Measurements from ENCODE around the gene PADI6. TPM values are rescaled to one million over a fixed set of nuclear protein-coding genes. Genes with fewer than 3 reads are reported as not detected.

The PADI6 gene
- total RNA-seq, 4 donors from 2014 or later, result 0.55 TPM; not detected in 3

GRCh38 chr1:17350928-17351446 is 21.0 kb upstream of the PADI6 start:
- Histone ChIP-seq H3K4me3 (no peak overlapping the region), H3K4me1 (no peaks in the 10 kb centered on the region), H3K36me3 (no peaks in the 10 kb centered on the region), H3K27ac (no peak overlapping the region), H3K9me3 (no peaks in the 10 kb centered on the region), H3K27me3 (peaks cover 0 to 12% of the 10 kb centered on the region in 2 donors)
- DNase-seq, result no peak
- TF ChIP-seq POLR2A (IDR thresholded peaks at IDR 0.05), result no peak
- no peak for TF ChIP-seq CTCF (IDR thresholded peaks at IDR 0.05)
- intact Hi-C loops (cut with DNase I; ENCODE audit: low total_unique reads), result no loop called here

DNA sequence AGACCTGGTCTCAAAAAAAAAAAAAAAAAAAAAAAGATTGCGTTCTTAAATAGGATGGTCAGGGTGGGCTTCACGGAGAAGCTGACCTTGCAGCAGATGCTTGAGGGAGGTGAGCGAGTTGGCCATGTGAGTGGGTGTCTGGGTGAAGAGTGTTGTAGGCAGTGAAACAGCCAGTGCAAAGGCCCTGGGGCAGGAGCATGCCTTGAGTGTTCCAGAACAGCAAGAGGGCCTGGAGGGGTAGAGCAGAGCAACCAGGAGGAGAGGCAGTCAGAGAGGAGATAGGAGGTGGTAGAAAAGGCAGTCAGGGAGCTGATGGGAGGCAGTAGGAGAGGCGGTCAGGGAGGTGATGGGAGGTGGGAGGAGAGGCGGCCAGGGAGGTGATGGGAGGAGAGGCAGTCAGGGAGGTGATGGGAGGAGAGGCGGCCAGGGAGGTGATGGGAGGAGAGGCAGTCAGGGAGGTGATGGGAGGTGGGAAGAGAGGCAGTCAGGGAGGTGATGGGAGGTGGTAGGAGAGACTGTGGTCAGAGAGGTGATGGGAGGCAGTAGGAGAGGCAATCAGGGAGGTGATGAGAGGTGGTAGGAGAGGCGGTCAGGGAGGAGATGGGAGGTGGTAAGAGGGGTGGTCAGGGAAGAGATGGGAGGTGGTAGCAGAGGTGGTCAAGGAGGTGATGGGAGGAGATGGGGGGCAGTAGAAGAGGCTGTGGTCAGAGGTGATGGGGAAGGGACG is 20.2 kb upstream of the PADI6 start:
- DNase-seq, result no peak
- intact Hi-C loops (cut with DNase I; ENCODE audit: low total_unique reads), result no loop called here
- Histone ChIP-seq H3K4me3 (no peak overlapping the region), H3K36me3 (no peaks in the 10 kb centered on the region), H3K27me3 (peaks cover 0 to 12% of the 10 kb centered on the region in 2 donors), H3K9me3 (no peaks in the 10 kb centered on the region), H3K27ac (no peak overlapping the region), H3K4me1 (no peaks in the 10 kb centered on the region)
- no peak for TF ChIP-seq CTCF (IDR thresholded peaks at IDR 0.05)
- TF ChIP-seq POLR2A (IDR thresholded peaks at IDR 0.05), result no peak

DNA sequence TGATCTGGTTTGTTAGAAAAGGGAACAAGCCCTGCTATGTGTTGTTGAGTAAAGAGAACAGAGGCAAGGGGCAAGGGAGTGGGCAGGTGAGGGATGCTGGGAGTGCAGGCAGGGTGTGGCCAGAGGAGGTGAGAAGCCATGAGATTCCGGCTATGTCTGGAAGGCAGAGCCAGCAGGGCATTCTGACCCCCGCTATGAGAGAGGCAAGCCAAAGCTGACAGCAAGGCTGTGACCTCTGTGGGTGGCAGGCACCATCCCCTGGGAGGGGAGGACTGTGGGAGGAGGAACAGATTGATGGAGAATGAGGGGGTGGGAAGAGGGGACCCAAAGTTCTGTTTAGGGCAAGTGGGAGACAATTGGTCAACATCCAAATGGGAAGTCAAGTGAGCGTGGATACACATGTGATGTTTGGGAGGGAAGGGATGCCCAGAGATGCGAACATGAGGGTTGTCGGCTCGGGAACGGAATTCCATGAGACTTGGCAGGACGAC is 19.5 kb upstream of the PADI6 start:
- intact Hi-C loops (cut with DNase I; ENCODE audit: low total_unique reads), result no loop called here
- no peaks in the 10 kb centered on the region for H3K4me1 ChIP-seq
- no peaks in the 10 kb centered on the region for H3K9me3 ChIP-seq
- DNase-seq, result no peak
- peaks cover 0 to 8% of the 10 kb centered on the region in 2 donors for H3K27me3 ChIP-seq
- no peaks in the 10 kb centered on the region for H3K36me3 ChIP-seq
- H3K4me3 ChIP-seq, result no peak overlapping the region
- no peak for TF ChIP-seq POLR2A (IDR thresholded peaks at IDR 0.05)
- TF ChIP-seq CTCF (IDR thresholded peaks at IDR 0.05), result no peak
- H3K27ac ChIP-seq, result no peak overlapping the region

DNA sequence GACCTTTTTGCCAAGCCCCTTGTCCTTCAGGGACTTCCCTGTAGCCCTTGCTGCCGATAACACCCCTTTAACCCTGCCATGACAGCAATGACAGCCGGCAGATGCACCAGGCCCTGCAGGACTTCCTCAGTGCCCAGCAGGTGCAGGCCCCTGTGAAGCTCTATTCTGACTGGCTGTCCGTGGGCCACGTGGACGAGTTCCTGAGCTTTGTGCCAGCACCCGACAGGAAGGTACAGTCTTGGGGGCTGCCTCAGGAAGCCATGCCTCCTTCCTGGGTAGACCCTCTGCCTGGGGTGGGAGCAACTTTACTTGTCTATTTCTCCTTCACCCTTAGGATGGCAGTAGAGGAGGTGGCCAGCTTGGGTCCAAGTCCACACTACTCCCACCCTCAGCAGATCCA is 16.1 kb upstream of the PADI6 start:
- Histone ChIP-seq H3K4me1 (no peaks in the 10 kb centered on the region), H3K36me3 (no peaks in the 10 kb centered on the region), H3K27me3 (no peaks in the 10 kb centered on the region), H3K4me3 (no peak overlapping the region), H3K9me3 (no peaks in the 10 kb centered on the region), H3K27ac (no peak overlapping the region)
- intact Hi-C loops (cut with DNase I; ENCODE audit: low total_unique reads), result no loop called here
- no peak for TF ChIP-seq CTCF (IDR thresholded peaks at IDR 0.05)
- no peak for TF ChIP-seq POLR2A (IDR thresholded peaks at IDR 0.05)
- DNase-seq, result no peak

DNA sequence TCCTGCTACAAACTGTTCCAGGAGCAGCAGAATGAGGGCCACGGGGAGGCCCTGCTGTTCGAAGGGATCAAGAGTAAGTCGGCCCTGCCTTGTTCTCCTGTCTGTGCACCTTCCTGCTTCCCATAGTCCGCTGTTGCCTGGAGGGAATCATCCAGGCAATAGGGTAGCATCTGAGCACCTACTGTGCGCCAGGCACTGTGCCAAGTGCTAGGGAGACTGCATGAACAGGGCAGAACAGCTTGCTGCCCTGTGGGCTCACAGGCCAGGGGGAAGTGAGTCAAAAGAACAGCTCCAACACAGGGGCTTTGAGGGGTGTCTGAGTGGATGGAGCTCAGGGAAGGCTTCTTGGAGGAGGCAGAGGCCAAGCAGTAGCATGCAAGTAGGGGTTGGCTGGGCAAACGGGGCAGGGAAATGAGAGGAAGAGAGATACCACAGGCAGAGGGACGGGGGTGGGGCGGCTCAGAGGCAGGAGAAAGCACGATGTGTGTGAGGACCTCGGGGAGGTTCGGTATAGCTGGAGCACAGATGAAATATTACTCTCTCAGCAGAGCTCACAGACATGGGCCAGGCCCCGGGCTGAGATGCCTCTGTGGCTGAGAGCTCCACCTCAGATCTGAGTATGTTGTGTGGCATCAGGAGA is 15.5 kb upstream of the PADI6 start:
- no peaks in the 10 kb centered on the region for H3K27me3 ChIP-seq
- H3K4me3 ChIP-seq, result no peak overlapping the region
- intact Hi-C loops (cut with DNase I; ENCODE audit: low total_unique reads), result no loop called here
- H3K9me3 ChIP-seq, result no peaks in the 10 kb centered on the region
- H3K36me3 ChIP-seq, result no peaks in the 10 kb centered on the region
- DNase-seq, result no peak
- no peaks in the 10 kb centered on the region for H3K4me1 ChIP-seq
- no peak overlapping the region for H3K27ac ChIP-seq
- TF ChIP-seq CTCF (IDR thresholded peaks at IDR 0.05), result no peak
- TF ChIP-seq POLR2A (IDR thresholded peaks at IDR 0.05), result no peak
